Psoas muscle (tissue), 8 donors: Measurements from ENCODE around the gene SPTBN4. TPM values are rescaled to one million over a fixed set of nuclear protein-coding genes. Genes with fewer than 3 reads are reported as not detected.

Experiments used
- ATAC-seq, 4 donors: fragments of 200-7000 bp; cut with Tn5 transposase; one replicate each; pipeline ENCODE4 v1.9.1; 2020; ENCODE audit warnings: moderate library complexity in 3 of 4, mild to moderate bottlenecking in 2 of 4
- DNase-seq, 2 donors: peaks; one replicate each; pipeline ENCODE4 v3.0.0-alpha.2; 2020
- H3K27ac ChIP-seq: fragments of 200-600 bp; one replicate; pipeline ENCODE4 v1.8.0; 2022
- H3K27me3 ChIP-seq, 3 donors: fragments of 200-600 bp in 1 of 3; one replicate each; pipeline versions ENCODE4 v1.6.1 to v1.8.0; 2013 to 2022; ENCODE audit warnings: low read length in 2 of 3, mild to moderate bottlenecking in 2 of 3, moderate library complexity in 1 of 3; ENCODE audit not compliant: insufficient read depth in 3 of 3
- H3K36me3 ChIP-seq, 2 donors: fragments of 200-600 bp in 1 of 2; one replicate each; pipeline versions ENCODE4 v1.6.1 to v1.8.0; 2013 to 2022; ENCODE audit warnings: low read depth in 1 of 2, mild to moderate bottlenecking in 1 of 2, moderate library complexity in 1 of 2; ENCODE audit not compliant: insufficient read depth in 1 of 2
- H3K4me1 ChIP-seq: fragments of 200-600 bp; one replicate; pipeline ENCODE4 v1.8.0; 2022
- H3K4me3 ChIP-seq: fragments of 200-600 bp; one replicate; pipeline ENCODE4 v1.8.0; 2022; ENCODE audit warnings: mild to moderate bottlenecking
- H3K9me3 ChIP-seq: fragments of 200-600 bp; one replicate; pipeline ENCODE4 v1.8.0; 2022
- CTCF ChIP-seq: fragments of 200-600 bp; IDR thresholded peaks from one replicate; pipeline ENCODE4 v1.8.0; 2022; ENCODE audit warnings: antibody characterized with exemption
- WGBS, 3 donors: extraction: QIAGEN DNeasy Blood & Tissue Kit; methylation state at CpG; one replicate each; pipeline versions ENCODE4 v1.1.6 to v1.1.7; 2013; 5-methylcytosine and 5-hydroxymethylcytosine counted together
- intact Hi-C, 2 donors: fragments of 100-400 bp; cut with DNase I; formaldehyde crosslinking; loops; one replicate each; pipeline versions ENCODE4 v1.11.0 to v1.14.2; 2022
- polyA plus RNA-seq, 3 donors: library from polyadenylated mRNA; stranded (reverse); fragments of 200-250 nt; gene quantifications; one replicate each; pipeline ENCODE4 v1.2.3, GENCODE V29; 2013
- total RNA-seq, 4 donors: library from RNA; stranded (reverse); fragmentation: NEBNext Ultra II Directional in 2 of 4; extraction: Animal tissue kit (Norgen Biotek cat#: 25700) in 2 of 4; gene quantifications; one replicate each; pipeline versions ENCODE4 v1.2.1 to v1.2.4, GENCODE V29; 2021 to 2023
- donor health status: healthy with polysubstance abuse.
- donor health status: DM: no; HTN: no; CAD: no; lungs with moderate emphysema.
- donor health status: Bipolar disorder and iron deficiency.
- donor health status: healthy.
- donor health status: DM: yes; HTN: yes; CAD: no.
- donor health status: DM: no; HTN: no; CAD: no.
- donor health status: DM: no; HTN: no; CAD: no.
- donor health status: DM: yes; HTN: yes; CAD: no.

Gene SPTBN4
- total and polyA plus RNA-seq, 7 donors = 0.66 to 4.7 (median 2.8) TPM

GRCh38 chr19:40555978-40556689, 89.3 kb downstream of the SPTBN4 start:
- ATAC-seq = no peak
- Histone ChIP-seq H3K36me3 (no peaks in the 10 kb centered on the region), H3K27me3 (peaks cover 0 to 22% (median 9%) of the 10 kb centered on the region in 3 donors), H3K4me3 (no peak overlapping the region), H3K27ac (no peak overlapping the region), H3K4me1 (no peaks in the 10 kb centered on the region), H3K9me3 (no peaks in the 10 kb centered on the region)
- 81 to 87% (median 86%) methylated on average over 17 of the region's 17 CpGs for WGBS, 3 donors
- no peak for TF ChIP-seq CTCF
- no peak for DNase-seq
- intact Hi-C loops = loop anchor here in 1 of 2 donors (5.0 kb wide), 1 partner anchor 1564 kb away; no protein-coding TSS in a partner anchor

DNA sequence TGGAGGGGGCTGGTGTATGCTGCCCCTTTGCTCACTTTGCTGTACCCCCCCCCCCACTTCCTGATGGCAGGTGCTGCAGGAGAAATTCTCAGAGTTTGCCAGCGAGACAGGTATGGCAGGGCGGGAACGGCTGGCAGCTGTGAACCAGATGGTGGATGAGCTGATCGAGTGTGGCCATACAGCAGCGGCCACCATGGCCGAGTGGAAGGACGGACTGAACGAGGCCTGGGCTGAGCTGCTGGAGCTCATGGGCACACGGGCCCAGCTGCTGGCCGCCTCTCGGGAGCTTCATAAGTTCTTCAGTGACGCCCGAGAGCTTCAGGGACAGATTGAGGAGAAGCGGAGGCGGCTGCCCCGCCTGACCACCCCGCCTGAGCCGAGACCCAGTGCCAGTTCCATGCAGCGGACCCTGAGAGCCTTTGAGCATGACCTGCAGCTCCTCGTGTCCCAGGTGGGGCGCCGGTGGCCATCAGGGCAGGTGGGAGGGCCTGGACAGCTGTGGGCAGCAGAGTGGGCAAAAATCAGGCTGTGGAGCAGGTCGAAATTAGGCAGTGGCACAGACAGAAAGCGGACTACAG, 90.2 kb downstream of the SPTBN4 start:
- Histone ChIP-seq H3K9me3 (no peaks in the 10 kb centered on the region), H3K27me3 (peaks cover 0 to 22% (median 9%) of the 10 kb centered on the region in 3 donors), H3K36me3 (no peaks in the 10 kb centered on the region), H3K4me1 (no peaks in the 10 kb centered on the region), H3K27ac (no peak overlapping the region), H3K4me3 (no peak overlapping the region)
- no peak for ATAC-seq
- DNase-seq = no peak
- no peak for TF ChIP-seq CTCF
- WGBS, 3 donors = 77 to 84% (median 82%) methylated on average over 24 of the region's 24 CpGs
- intact Hi-C loops = loop anchor here in 1 of 2 donors (5.0 kb wide), 1 partner anchor 1565 kb away; no protein-coding TSS in a partner anchor

DNA sequence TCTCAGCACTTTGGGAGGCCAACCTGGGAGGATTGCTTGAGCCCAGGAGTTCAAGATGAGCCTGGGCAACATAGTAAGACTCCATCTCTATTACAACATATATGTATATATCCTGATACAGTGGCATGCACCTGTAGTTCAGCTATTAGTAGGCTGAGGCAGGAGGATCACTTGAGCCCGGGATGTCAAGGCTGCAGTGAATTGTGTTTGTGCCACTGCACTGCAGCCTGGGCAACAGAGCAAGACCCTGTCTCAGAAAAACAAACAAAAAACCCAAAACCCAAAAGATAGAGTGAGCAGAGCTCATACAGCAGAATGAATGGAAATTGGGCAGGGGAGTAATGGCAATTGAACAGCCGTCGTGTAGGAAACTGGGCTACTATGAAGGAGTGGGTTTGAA, 92.6 kb downstream of the SPTBN4 start:
- Histone ChIP-seq H3K4me1 (no peaks in the 10 kb centered on the region), H3K27me3 (peaks cover 0 to 15% (median 4%) of the 10 kb centered on the region in 3 donors), H3K27ac (no peak overlapping the region), H3K36me3 (no peaks in the 10 kb centered on the region), H3K4me3 (no peak overlapping the region), H3K9me3 (no peaks in the 10 kb centered on the region)
- WGBS, 3 donors = 71 to 91% (median 87%) methylated on average over 3 of the region's 3 CpGs
- no peak for TF ChIP-seq CTCF
- no peak for ATAC-seq
- no peak for DNase-seq
- intact Hi-C loops = loop anchor here in 1 of 2 donors (5.0 kb wide), 1 partner anchor 1567 kb away; no protein-coding TSS in a partner anchor

GRCh38 chr19:40560092-40560507, 93.3 kb downstream of the SPTBN4 start:
- Histone ChIP-seq H3K4me3 (no peak overlapping the region), H3K4me1 (no peaks in the 10 kb centered on the region), H3K9me3 (no peaks in the 10 kb centered on the region), H3K27ac (no peak overlapping the region), H3K27me3 (peaks cover 0 to 19% (median 4%) of the 10 kb centered on the region in 3 donors), H3K36me3 (no peaks in the 10 kb centered on the region)
- TF ChIP-seq CTCF = no peak
- DNase-seq (no peak), ATAC-seq (no peak)
- WGBS, 3 donors = 66 to 68% (median 67%) methylated on average over 19 to 20 of the region's 20 CpGs
- intact Hi-C loops = no loop called here
